ENCODE measurements around the gene TACSTD2. TPM values are rescaled to one million over a fixed set of nuclear protein-coding genes. Genes with fewer than 3 reads are reported as not detected.

TACSTD2 gene
- total and polyA plus RNA-seq, 2 of the 4 experiments (the other 2 are of a cell fraction), result not detected

DNA sequence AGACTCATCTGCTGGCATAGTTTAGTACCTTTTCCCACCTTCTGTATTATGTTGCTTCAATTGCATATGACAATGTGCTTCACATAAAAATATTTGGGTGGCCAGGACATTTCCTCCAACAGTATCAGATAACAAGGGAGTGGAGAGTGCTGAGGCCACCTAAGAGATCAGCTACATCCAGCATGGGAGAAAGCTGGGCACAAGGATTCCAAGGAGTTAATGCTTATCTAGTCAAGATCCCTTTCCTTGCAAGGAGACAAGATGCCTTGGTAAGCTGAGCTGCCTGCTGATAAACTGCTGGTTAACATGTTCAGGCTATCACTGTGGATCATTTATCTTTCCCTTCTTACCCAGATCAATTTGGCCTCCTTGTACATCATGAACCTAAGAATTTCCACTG, 5.4 kb downstream of the TACSTD2 start:
- H3K27me3 ChIP-seq (ENCODE audit: control insufficient read depth, insufficient read depth, low read length), result peaks cover 66% of the 10 kb centered on the region
- ChIA-PET CTCF (interaction anchor here (0.8 to 1.2 kb wide), 2 partner anchors 12 to 1589 kb away, joined by 3 read pairs; no protein-coding TSS in a partner anchor), POLR2A (ENCODE audit: unreplicated experiment) (no interaction called here)
- no peak overlapping the region for H3K9ac ChIP-seq (ENCODE audit: low read depth, low read length)
- peaks cover 13% of the 10 kb centered on the region for H3K9me3 ChIP-seq (ENCODE audit: control insufficient read depth, insufficient read depth, low read length)
- H2BK120ac ChIP-seq (ENCODE audit: low read depth, low read length), result no peak overlapping the region
- no peaks in the 10 kb centered on the region for H4K20me1 ChIP-seq (ENCODE audit: insufficient read depth, low read length)
- no peak overlapping the region for H3K4me3 ChIP-seq (ENCODE audit: insufficient read depth, low read depth, low read length)
- H3K14ac ChIP-seq (replicated peaks; ENCODE audit: low read depth, low read length), result no peak overlapping the region
- H3K23ac ChIP-seq (ENCODE audit: low read depth, low read length), result no peak overlapping the region
- in situ Hi-C loops (cut with MboI; ENCODE audit: low sequenced_read_pairs) (no loop called here), intact Hi-C loops (cut with micrococcal nuclease) (no loop called here), dilution Hi-C loops (cut with HindIII; ENCODE audit: low sequenced_read_pairs, unreplicated experiment) (no loop called here)
- no peak overlapping the region for H2BK20ac ChIP-seq (ENCODE audit: low read depth, low read length)
- no peaks in the 10 kb centered on the region; the same call in 1 of the 2 replicates for H3K4me1 ChIP-seq (ENCODE audit: control insufficient read depth, insufficient read depth, low read length)
- TF ChIP-seq RFX5 (IDR thresholded peaks at IDR 0.05; ENCODE audit: low read depth, low read length) (no peak), CHD1 (IDR thresholded peaks at IDR 0.05; ENCODE audit: low read depth, low read length) (no peak), USF2 (IDR thresholded peaks at IDR 0.05; ENCODE audit: low read depth, low read length) (no peak), CEBPB (IDR thresholded peaks at IDR 0.05; ENCODE audit: low read depth, low read length) (no peak), RAD21 (IDR thresholded peaks at IDR 0.05; ENCODE audit: low read length) (no peak), BHLHE40 (IDR thresholded peaks at IDR 0.05; ENCODE audit: low read depth, low read length) (no peak), MXI1 (IDR thresholded peaks at IDR 0.05; ENCODE audit: borderline replicate concordance, low read depth, low read length) (no peak), POLR2A (IDR thresholded peaks at IDR 0.05; ENCODE audit: low read depth, low read length) (no peak), RCOR1 (IDR thresholded peaks at IDR 0.05; ENCODE audit: insufficient replicate concordance, low read length) (no peak), NFE2L2 (IDR thresholded peaks at IDR 0.05; ENCODE audit: low read depth, low read length) (no peak), MAZ (IDR thresholded peaks at IDR 0.05; ENCODE audit: borderline replicate concordance, low read depth, low read length) (no peak), MAFK (IDR thresholded peaks at IDR 0.05; ENCODE audit: low read depth, low read length) (no peak), SMC3 (IDR thresholded peaks at IDR 0.05; ENCODE audit: low read depth, low read length) (no peak), CTCF (conservative IDR thresholded peaks at IDR 0.05; ENCODE audit: low read depth, low read length) (no peak), FOS (IDR thresholded peaks at IDR 0.05; ENCODE audit: low read depth, low read length) (no peak)
- TF ChIP-seq, protein P1, sequence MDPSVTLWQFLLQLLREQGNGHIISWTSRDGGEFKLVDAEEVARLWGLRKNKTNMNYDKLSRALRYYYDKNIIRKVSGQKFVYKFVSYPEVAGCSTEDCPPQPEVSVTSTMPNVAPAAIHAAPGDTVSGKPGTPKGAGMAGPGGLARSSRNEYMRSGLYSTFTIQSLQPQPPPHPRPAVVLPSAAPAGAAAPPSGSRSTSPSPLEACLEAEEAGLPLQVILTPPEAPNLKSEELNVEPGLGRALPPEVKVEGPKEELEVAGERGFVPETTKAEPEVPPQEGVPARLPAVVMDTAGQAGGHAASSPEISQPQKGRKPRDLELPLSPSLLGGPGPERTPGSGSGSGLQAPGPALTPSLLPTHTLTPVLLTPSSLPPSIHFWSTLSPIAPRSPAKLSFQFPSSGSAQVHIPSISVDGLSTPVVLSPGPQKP (IDR thresholded peaks at IDR 0.05; ENCODE audit: borderline replicate concordance, low read depth, low read length), result no peak
- H3K4me2 ChIP-seq (ENCODE audit: low read depth, low read length), result no peak overlapping the region
- no peak overlapping the region for H4K91ac ChIP-seq (ENCODE audit: insufficient read depth, low read depth, low read length)
- H3K36me3 ChIP-seq (ENCODE audit: control insufficient read depth, insufficient read depth, low read length), result no peaks in the 10 kb centered on the region
- no peak for DNase-seq
- H3K27ac ChIP-seq (ENCODE audit: insufficient read depth, low read length), result no peak overlapping the region
- no peak overlapping the region for H2BK5ac ChIP-seq (ENCODE audit: low read depth, low read length, poor library complexity, severe bottlenecking)
- no peak overlapping the region for H2AFZ ChIP-seq (replicated peaks; ENCODE audit: low read length, poor library complexity)
- H3K18ac ChIP-seq (ENCODE audit: low read depth, low read length), result no peak overlapping the region
- H2AK5ac ChIP-seq (ENCODE audit: low read depth, low read length), result no peak overlapping the region
- H2AK9ac ChIP-seq (replicated peaks; ENCODE audit: low read depth, low read length, poor library complexity), result no peak overlapping the region
- H2BK15ac ChIP-seq (ENCODE audit: low read depth, low read length), result no peak overlapping the region
- H4K5ac ChIP-seq (ENCODE audit: low read depth, low read length), result no peak overlapping the region
- no peak overlapping the region for H4K8ac ChIP-seq (ENCODE audit: low read depth in 2 of 2, low read length in 2 of 2)
- no peak for ATAC-seq (ENCODE audit: low read depth)
- BruUV-seq (replicated peaks), result no TSS peak
- H3K56ac ChIP-seq (ENCODE audit: extremely low read depth, insufficient read depth, low read length), result no peak overlapping the region
- no peaks in the 10 kb centered on the region for H3K79me1 ChIP-seq (ENCODE audit: low read depth in 1 of 2, low read length in 2 of 2)
- H3K9me1 ChIP-seq (ENCODE audit: insufficient read depth, low read length), result no peaks in the 10 kb centered on the region
- H3K4ac ChIP-seq (ENCODE audit: low read depth, low read length), result no peak overlapping the region

Data from IMR-90 (cell line).